GM06990 (cell line): ENCODE data around the gene ZNF407.
"Not testable (repeated sequence)": the region's sequence is repeated elsewhere in the genome, so short reads cannot be mapped to it uniquely, and the experiment has no call there.

Source experiments
- DNase-seq: peaks from one replicate; pipeline ENCODE4 v3.0.0-alpha.2; 2011; ENCODE audit not compliant: insufficient read length; ENCODE audit errors: extremely low read depth
- H3K27me3 ChIP-seq: replicated peaks from 2 replicates; pipeline ENCODE4 v1.6.0; 2011; ENCODE audit warnings: low read length; ENCODE audit not compliant: control insufficient read depth, insufficient read depth
- H3K36me3 ChIP-seq: 2 replicates; pipeline ENCODE4 v1.5.1; 2011; ENCODE audit warnings: low read length; ENCODE audit not compliant: control insufficient read depth, insufficient read depth
- H3K4me3 ChIP-seq: replicated peaks from 2 replicates; pipeline ENCODE4 v1.5.1; 2011; ENCODE audit warnings: low read depth, mild to moderate bottlenecking, control low read depth, low read length
- TF ChIP-seq, protein P1 (sequence below): IDR thresholded peaks from 2 replicates; pipeline ENCODE4 v1.5.1; 2011; ENCODE audit warnings: low read length, control low read depth, mild to moderate bottlenecking, inconsistent platforms; ENCODE audit not compliant: insufficient read depth, poor library complexity, severe bottlenecking

The ZNF407 gene

DNA sequence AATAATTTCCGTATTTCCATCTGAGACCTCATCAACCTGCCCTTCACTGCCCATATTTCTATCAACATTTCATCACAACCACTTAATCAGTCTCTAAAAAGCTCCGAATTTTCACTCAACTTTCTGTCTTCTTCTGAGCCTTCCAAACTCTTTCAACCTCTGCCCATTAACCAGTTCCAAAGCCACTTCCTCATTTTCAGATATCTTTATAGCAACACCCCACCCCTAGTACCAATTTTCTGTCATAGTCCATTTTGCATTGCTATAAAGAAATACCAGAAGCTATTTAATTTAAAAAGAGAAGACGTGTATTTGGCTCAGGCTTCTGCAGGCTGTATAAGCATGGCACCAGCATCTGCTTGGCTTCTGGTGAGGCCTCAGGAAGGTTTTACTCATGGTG, 504.2 kb downstream of the ZNF407 start:
- Histone ChIP-seq H3K27me3 (no peaks in the 10 kb centered on the region), H3K4me3 (no peak overlapping the region), H3K36me3 (no peaks in the 10 kb centered on the region)
- no peak for DNase-seq
- TF ChIP-seq, protein P1, sequence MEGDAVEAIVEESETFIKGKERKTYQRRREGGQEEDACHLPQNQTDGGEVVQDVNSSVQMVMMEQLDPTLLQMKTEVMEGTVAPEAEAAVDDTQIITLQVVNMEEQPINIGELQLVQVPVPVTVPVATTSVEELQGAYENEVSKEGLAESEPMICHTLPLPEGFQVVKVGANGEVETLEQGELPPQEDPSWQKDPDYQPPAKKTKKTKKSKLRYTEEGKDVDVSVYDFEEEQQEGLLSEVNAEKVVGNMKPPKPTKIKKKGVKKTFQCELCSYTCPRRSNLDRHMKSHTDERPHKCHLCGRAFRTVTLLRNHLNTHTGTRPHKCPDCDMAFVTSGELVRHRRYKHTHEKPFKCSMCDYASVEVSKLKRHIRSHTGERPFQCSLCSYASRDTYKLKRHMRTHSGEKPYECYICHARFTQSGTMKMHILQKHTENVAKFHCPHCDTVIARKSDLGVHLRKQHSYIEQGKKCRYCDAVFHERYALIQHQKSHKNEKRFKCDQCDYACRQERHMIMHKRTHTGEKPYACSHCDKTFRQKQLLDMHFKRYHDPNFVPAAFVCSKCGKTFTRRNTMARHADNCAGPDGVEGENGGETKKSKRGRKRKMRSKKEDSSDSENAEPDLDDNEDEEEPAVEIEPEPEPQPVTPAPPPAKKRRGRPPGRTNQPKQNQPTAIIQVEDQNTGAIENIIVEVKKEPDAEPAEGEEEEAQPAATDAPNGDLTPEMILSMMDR, result no peak

DNA sequence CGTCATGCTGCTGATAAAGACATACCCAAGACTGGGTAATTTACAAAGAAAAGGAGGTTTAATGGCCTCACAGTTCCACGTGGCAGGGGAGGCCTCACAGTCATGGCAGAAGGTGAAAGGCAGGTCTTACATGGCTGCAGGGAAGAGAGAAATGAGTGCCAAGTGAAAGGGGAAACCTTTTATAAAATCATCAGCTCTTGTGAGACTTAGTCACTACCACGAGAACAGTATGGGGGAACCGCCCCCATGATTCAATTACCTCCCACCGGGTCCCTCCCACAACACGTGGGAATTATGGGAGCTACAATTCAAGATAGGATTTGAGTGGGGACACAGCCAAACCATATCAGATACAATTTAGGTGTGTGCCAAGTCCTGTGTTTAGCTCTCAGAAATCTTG, 506.4 kb downstream of the ZNF407 start:
- H3K27me3 ChIP-seq, H3K4me3 ChIP-seq, DNase-seq, H3K36me3 ChIP-seq: not testable (repeated sequence)

DNA sequence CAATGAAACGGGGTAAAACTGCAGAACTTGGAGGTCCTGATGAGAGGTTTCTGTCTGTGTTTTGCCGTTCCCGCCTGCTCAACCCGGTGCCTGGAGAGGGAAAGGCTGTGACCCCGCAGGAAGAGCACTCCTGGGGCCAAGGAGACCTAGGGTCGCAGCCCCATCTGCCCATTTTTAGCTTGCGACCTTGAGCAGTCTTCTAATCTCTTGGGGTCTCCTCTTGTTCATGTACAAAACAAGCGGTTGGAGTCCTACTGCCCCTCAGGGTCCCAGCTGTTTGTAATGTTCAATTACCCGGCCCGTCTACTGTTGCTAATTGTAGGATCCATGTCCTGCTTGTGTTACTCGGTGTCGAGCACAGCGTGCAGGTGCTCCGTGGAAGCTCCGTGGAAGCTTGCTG, 506.8 kb downstream of the ZNF407 start:
- Histone ChIP-seq H3K27me3 (no peaks in the 10 kb centered on the region), H3K36me3 (no peaks in the 10 kb centered on the region), H3K4me3 (no peak overlapping the region)
- TF ChIP-seq, protein P1, result no peak
- DNase-seq, result no peak

DNA sequence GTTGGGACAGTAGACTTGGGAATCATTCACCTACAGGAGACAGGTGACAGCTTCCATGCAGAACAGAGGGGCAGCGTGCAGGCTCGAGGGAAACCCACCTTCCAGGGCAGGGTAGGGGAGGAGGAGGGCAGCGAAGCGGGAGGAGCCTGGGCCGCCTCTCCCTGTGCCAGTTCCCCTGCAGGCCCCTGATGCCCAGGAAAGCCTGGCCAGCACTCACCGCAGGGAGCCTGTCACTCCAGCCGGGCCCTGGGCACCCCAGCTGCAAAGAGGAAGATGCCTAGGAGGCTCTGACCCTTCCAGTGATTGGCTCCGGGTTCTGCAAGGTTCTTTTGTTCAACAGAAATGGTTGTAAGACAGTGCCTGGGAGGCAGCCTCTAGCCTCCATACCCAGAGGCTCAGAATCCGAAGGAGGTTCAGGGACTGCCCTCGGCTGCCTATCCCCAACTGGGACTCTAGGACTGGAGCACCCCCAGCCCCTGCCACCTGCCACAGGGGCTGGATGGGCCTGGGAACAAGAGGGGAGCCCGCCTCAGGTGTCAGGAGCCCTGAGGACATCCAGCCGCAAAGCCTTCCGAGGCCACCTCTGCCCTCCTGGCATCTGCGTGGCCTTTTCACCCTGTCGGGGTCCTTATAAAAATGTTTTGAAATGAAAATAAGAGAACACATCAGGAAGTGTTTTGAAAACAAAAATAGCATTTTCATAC, 508.0 kb downstream of the ZNF407 start:
- TF ChIP-seq, protein P1, result no peak
- Histone ChIP-seq H3K36me3 (no peaks in the 10 kb centered on the region), H3K27me3 (no peaks in the 10 kb centered on the region), H3K4me3 (no peak overlapping the region)
- no peak for DNase-seq

DNA sequence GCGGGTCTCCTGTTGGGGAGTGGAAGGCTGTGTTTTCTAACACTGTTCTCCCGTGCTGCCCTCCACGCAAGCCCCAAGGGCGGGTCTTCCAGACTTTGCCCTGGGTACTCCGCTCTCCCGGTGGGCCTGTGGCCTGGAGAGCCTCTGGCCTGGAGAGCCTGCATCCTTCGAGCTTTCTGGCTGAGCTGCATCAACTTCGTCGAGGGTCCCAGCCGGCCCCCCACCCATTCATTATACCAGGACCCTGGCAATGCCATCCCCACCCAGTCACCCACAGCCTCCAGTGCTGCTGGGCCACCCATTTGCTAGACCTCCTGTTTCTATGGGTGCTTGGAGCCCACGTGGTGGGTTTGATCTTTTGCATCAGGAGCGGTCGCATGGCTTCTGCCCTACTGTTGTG, 509.1 kb downstream of the ZNF407 start:
- H3K4me3 ChIP-seq, result no peak overlapping the region
- DNase-seq, result no peak
- TF ChIP-seq, protein P1, result no peak
- H3K27me3 ChIP-seq, result no peaks in the 10 kb centered on the region
- no peaks in the 10 kb centered on the region for H3K36me3 ChIP-seq

DNA sequence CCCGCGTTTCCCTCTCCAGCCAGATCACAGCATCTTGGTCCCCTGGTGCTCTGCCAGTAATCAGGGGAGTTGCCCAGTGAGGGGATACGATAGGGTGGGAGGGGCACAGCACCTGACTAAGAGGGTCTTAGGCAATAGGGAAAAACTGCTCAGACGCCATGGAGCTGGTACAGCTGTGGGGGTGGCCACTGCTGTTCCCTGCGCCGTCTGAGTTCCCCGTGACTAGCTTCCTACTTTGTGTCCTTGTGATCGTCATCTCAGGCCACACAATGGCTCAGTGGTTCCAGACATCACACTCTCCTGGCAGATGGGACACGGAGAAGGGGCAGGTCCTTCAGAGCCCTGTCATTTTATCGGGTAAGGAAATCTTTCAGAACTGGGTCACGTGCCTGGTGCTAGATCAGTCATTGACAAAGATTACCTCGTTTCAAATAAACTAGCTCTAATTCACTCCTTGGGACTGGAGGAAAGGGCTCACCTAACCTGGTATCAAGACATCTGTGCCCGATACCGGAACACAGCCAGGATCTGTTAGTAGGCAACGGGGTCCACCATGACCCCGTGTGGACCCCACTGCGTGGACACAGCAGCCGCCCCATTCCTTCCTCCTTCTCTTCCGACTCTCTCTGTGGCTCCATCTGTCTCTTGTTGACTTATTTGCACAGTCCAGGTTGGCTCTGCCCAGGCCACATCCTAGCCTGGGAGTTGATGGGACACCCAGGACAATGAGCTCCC, 509.7 kb downstream of the ZNF407 start:
- TF ChIP-seq, protein P1, result no peak
- Histone ChIP-seq H3K4me3 (no peak overlapping the region), H3K36me3 (no peaks in the 10 kb centered on the region), H3K27me3 (no peaks in the 10 kb centered on the region)
- no peak for DNase-seq
